ENCODE data around the gene ZNFX1.

GRCh38 chr20:49287555-49288249 is 9.8 kb upstream of the ZNFX1 start:
- TF ChIP-seq CTCF (IDR thresholded peaks at IDR 0.05; ENCODE audit: insufficient read depth, low read depth, low read length) (no peak), EZH2 (IDR thresholded peaks at IDR 0.05; ENCODE audit: insufficient read depth, low read length) (no peak)

Data from astrocyte (in vitro differentiated cells and primary cell).